IMR-90 (cell line): ENCODE results near the gene NSUN4. TPM values are rescaled to one million over a fixed set of nuclear protein-coding genes. Genes with fewer than 3 reads are reported as not detected.

Experiments
- ATAC-seq: fragments of 200-7000 bp; cut with Tn5 transposase; 2 replicates; pipeline ENCODE4 v1.9.1; 2020; ENCODE audit warnings: low read depth, mild to moderate bottlenecking, moderate library complexity
- BruUV-seq: library from RNA; stranded (reverse); fragments of 400-500 nt; replicated peaks from 2 replicates; lab custom pipeline; 2021; lab: Mats Ljungman, UMichigan
- CTCF ChIA-PET: fragments of 300-600 bp; formaldehyde crosslinking; extraction: SDS; loops from one replicate; lab custom pipeline; 2021; ENCODE audit warnings: antibody characterized with exemption; lab: Yijun Ruan, JAX
- POLR2A ChIA-PET: fragments of 300-600 bp; sonication (Branson Sonifier 250); formaldehyde crosslinking; loops from one replicate; lab custom pipeline; 2022; ENCODE audit warnings: antibody characterized with exemption; ENCODE audit not compliant: unreplicated experiment; lab: Charles Lee
- DNase-seq: peaks from one replicate; pipeline ENCODE4 v3.0.0; 2013
- H2AFZ ChIP-seq: replicated peaks from 2 replicates; pipeline ENCODE3; 2013; ENCODE audit warnings: low read length, mild to moderate bottlenecking; ENCODE audit not compliant: poor library complexity
- H2AK5ac ChIP-seq: 2 replicates; pipeline ENCODE4 v1.6.1; 2013; ENCODE audit warnings: low read depth, low read length, inconsistent platforms
- H2AK9ac ChIP-seq: replicated peaks from 2 replicates; pipeline ENCODE3; 2013; ENCODE audit warnings: mild to moderate bottlenecking, low read depth, low read length, moderate library complexity; ENCODE audit not compliant: poor library complexity
- H2BK120ac ChIP-seq: 2 replicates; pipeline ENCODE4 v1.6.1; 2013; ENCODE audit warnings: low read depth, low read length, inconsistent platforms
- H2BK15ac ChIP-seq: 3 replicates; pipeline ENCODE4 v1.6.1; 2013; ENCODE audit warnings: low read depth, low read length, inconsistent platforms
- H2BK20ac ChIP-seq: 2 replicates; pipeline ENCODE4 v1.6.1; 2013; ENCODE audit warnings: low read depth, mild to moderate bottlenecking, inconsistent platforms, low read length, moderate library complexity
- H2BK5ac ChIP-seq: 2 replicates; pipeline ENCODE4 v1.6.1; 2013; ENCODE audit warnings: mild to moderate bottlenecking, low read depth, low read length, inconsistent platforms; ENCODE audit not compliant: poor library complexity, severe bottlenecking
- H3K14ac ChIP-seq: replicated peaks from 2 replicates; pipeline ENCODE4 v1.6.1; 2013; ENCODE audit warnings: low read depth, low read length, inconsistent platforms
- H3K18ac ChIP-seq: 2 replicates; pipeline ENCODE4 v1.6.1; 2013; ENCODE audit warnings: low read depth, low read length, control low read depth
- H3K23ac ChIP-seq: 2 replicates; pipeline ENCODE4 v1.6.1; 2013; ENCODE audit warnings: low read depth, low read length, inconsistent platforms
- H3K27ac ChIP-seq: 2 replicates; pipeline ENCODE4 v1.5.1; 2013; ENCODE audit warnings: mild to moderate bottlenecking, control low read depth, low read length; ENCODE audit not compliant: insufficient read depth
- H3K27me3 ChIP-seq: 2 replicates; pipeline ENCODE4 v1.6.1; 2013; ENCODE audit warnings: low read length; ENCODE audit not compliant: control insufficient read depth, insufficient read depth
- H3K36me3 ChIP-seq: 2 replicates; pipeline ENCODE4 v1.6.1; 2013; ENCODE audit warnings: low read length, mixed read lengths; ENCODE audit not compliant: control insufficient read depth, insufficient read depth
- H3K4ac ChIP-seq: 2 replicates; pipeline ENCODE4 v1.6.1; 2013; ENCODE audit warnings: low read depth, low read length, inconsistent platforms
- H3K4me1 ChIP-seq: 2 replicates; pipeline ENCODE4 v1.6.1; 2013; ENCODE audit warnings: low read length, mixed read lengths; ENCODE audit not compliant: control insufficient read depth, insufficient read depth
- H3K4me2 ChIP-seq: 2 replicates; pipeline ENCODE4 v1.6.1; 2013; ENCODE audit warnings: low read depth, mild to moderate bottlenecking, control low read depth, low read length, moderate library complexity
- H3K4me3 ChIP-seq: 2 replicates; pipeline ENCODE4 v1.5.1; 2013; ENCODE audit warnings: low read depth, mild to moderate bottlenecking, control low read depth, low read length, moderate library complexity; ENCODE audit not compliant: insufficient read depth
- H3K56ac ChIP-seq: 2 replicates; pipeline ENCODE4 v1.6.1; 2013; ENCODE audit warnings: low read length, inconsistent platforms; ENCODE audit not compliant: insufficient read depth; ENCODE audit errors: extremely low read depth
- H3K79me1 ChIP-seq, 2 experiments: 2 replicates each; pipeline ENCODE4 v1.6.1; 2013; ENCODE audit warnings: low read length in 2 of 2, inconsistent platforms in 1 of 2, low read depth in 1 of 2
- H3K9ac ChIP-seq: 2 replicates; pipeline ENCODE4 v1.6.1; 2013; ENCODE audit warnings: low read depth, low read length, control low read depth
- H3K9me1 ChIP-seq: 2 replicates; pipeline ENCODE4 v1.6.1; 2013; ENCODE audit warnings: low read length, inconsistent platforms; ENCODE audit not compliant: insufficient read depth
- H3K9me3 ChIP-seq: 2 replicates; pipeline ENCODE4 v1.6.1; 2013; ENCODE audit warnings: low read length; ENCODE audit not compliant: control insufficient read depth, insufficient read depth
- H4K20me1 ChIP-seq: 2 replicates; pipeline ENCODE4 v1.6.1; 2013; ENCODE audit warnings: low read length, inconsistent platforms; ENCODE audit not compliant: insufficient read depth
- H4K5ac ChIP-seq: 2 replicates; pipeline ENCODE4 v1.6.1; 2013; ENCODE audit warnings: mild to moderate bottlenecking, low read depth, low read length, control low read depth
- H4K8ac ChIP-seq, 2 experiments: 2 replicates each; pipeline ENCODE4 v1.6.1; 2013; ENCODE audit warnings: low read depth in 2 of 2, low read length in 2 of 2, control low read depth in 1 of 2, inconsistent platforms in 1 of 2
- H4K91ac ChIP-seq: 2 replicates; pipeline ENCODE4 v1.6.1; 2013; ENCODE audit warnings: low read depth, low read length, inconsistent platforms; ENCODE audit not compliant: insufficient read depth
- BHLHE40 ChIP-seq: fragments of 150-350 bp; IDR thresholded peaks from 2 replicates; pipeline ENCODE4 v1.6.1; 2016; ENCODE audit warnings: mild to moderate bottlenecking, low read depth, low read length
- MAFK ChIP-seq: IDR thresholded peaks from 2 replicates; pipeline ENCODE4 v1.6.1; 2012; ENCODE audit warnings: low read depth, low read length, improper control_type of control experiment
- MAZ ChIP-seq: IDR thresholded peaks from 2 replicates; pipeline ENCODE4 v1.6.1; 2012; ENCODE audit warnings: low read depth, mild to moderate bottlenecking, low read length, improper control_type of control experiment, moderate library complexity, borderline replicate concordance
- RCOR1 ChIP-seq: IDR thresholded peaks from 2 replicates; pipeline ENCODE4 v1.6.1; 2012; ENCODE audit warnings: mild to moderate bottlenecking, low read length, improper control_type of control experiment; ENCODE audit not compliant: insufficient replicate concordance
- RFX5 ChIP-seq: IDR thresholded peaks from 2 replicates; pipeline ENCODE4 v1.8.0; 2012; ENCODE audit warnings: low read depth, mild to moderate bottlenecking, low read length, moderate library complexity
- WGBS, 2 experiments: methylation state at CpG; one replicate each; pipeline versions ENCODE4 v1.1.5 to v1.1.7; 2013; ENCODE audit warnings: missing lambda C conversion rate in 2 of 2; ENCODE audit not compliant: insufficient read length in 1 of 2; ENCODE audit errors: extremely low coverage in 2 of 2; 5-methylcytosine and 5-hydroxymethylcytosine counted together
- dilution Hi-C: fragments of 300-500 bp; cut with HindIII; formaldehyde crosslinking; loops from one replicate; pipeline ENCODE4 v1.14.3; 2018; ENCODE audit warnings: low sequenced_read_pairs; ENCODE audit not compliant: unreplicated experiment
- in situ Hi-C: fragments of 300-500 bp; cut with MboI; formaldehyde crosslinking; loops from 3 replicates; pipeline ENCODE4 v1.14.3; 2019; ENCODE audit warnings: low sequenced_read_pairs, inconsistent platforms, mixed read lengths
- intact Hi-C: fragments of 100-400 bp; cut with micrococcal nuclease; formaldehyde crosslinking; loops from 2 replicates; pipeline ENCODE4 v1.10.0; 2022
- polyA plus RNA-seq, 3 experiments: library from polyadenylated mRNA; depleted of rRNA; stranded (reverse); fragments of >200 nt; gene quantifications; 2 replicates each; pipeline ENCODE4 v1.2.3, GENCODE V29; 2012; ENCODE audit warnings: low replicate concordance in 1 of 3
- total RNA-seq: library from RNA; depleted of rRNA; stranded (reverse); fragments of >200 nt; gene quantifications from 2 replicates; pipeline ENCODE4 v1.2.3, GENCODE V29; 2012
- TF ChIP-seq, protein P1 (sequence below): fragments of 150-350 bp; IDR thresholded peaks from 2 replicates; pipeline ENCODE4 v1.6.1; 2017; ENCODE audit warnings: mild to moderate bottlenecking, antibody characterized with exemption, low read length, low read depth

The NSUN4 gene
- total and polyA plus RNA-seq, 2 of the 4 experiments (the other 2 are of a cell fraction), result 10.9 to 13.0 TPM

DNA sequence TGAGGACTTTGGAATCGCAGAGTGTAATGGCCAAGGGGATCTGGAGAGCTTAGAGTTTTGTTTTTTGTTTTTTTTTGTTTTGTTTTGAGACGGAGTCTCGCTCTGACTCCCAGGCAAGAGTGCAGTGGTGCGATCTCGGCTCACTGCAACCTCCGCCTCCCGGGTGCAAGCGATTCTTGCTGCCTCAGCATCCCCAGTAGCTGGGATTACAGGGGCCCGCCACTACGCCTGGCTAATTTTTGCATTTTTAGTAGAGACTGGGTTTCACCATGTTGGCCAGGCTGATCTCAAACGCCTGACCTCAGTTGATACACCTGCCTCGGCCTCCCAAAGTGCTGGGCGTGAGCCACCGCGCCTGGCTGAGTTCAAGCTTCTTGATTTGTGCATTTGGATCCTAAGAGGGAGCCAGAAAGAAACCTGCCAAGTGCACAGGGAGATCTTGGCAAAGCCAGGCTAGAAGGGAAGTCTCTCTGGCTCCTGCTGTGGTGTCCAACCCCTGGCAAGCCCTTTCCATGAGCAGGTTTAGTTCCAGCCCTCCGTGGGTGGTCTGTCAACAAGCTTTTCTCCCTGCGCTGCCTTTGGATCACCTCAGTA, 54.4 kb downstream of the NSUN4 start:
- Histone ChIP-seq H3K56ac (no peak overlapping the region), H2AK9ac (no peak overlapping the region), H2BK20ac (no peak overlapping the region), H4K5ac (no peak overlapping the region), H3K4ac (no peak overlapping the region), H2BK5ac (no peak overlapping the region), H3K36me3 (no peaks in the 10 kb centered on the region), H3K4me3 (no peak overlapping the region), H2BK15ac (no peak overlapping the region), H3K27me3 (peaks cover 47% of the 10 kb centered on the region), H3K18ac (no peak overlapping the region), H2AFZ (no peak overlapping the region), H3K9me3 (peaks cover 27% of the 10 kb centered on the region), H3K14ac (no peak overlapping the region), H4K8ac (no peak overlapping the region), H4K20me1 (no peaks in the 10 kb centered on the region), H3K23ac (no peak overlapping the region), H3K4me1 (no peaks in the 10 kb centered on the region; the same call in 1 of the 2 replicates), H3K27ac (no peak overlapping the region), H3K79me1 (no peaks in the 10 kb centered on the region), H3K9ac (no peak overlapping the region), H3K4me2 (no peak overlapping the region; the same call in 1 of the 2 replicates), H4K91ac (no peak overlapping the region), H2BK120ac (no peak overlapping the region), H3K9me1 (no peaks in the 10 kb centered on the region), H2AK5ac (no peak overlapping the region)
- intact Hi-C loops (no loop called here), in situ Hi-C loops (no loop called here), dilution Hi-C loops (no loop called here)
- TF ChIP-seq MAFK (no peak), BHLHE40 (no peak), RCOR1 (no peak), RFX5 (no peak), MAZ (no peak)
- TF ChIP-seq, protein P1, sequence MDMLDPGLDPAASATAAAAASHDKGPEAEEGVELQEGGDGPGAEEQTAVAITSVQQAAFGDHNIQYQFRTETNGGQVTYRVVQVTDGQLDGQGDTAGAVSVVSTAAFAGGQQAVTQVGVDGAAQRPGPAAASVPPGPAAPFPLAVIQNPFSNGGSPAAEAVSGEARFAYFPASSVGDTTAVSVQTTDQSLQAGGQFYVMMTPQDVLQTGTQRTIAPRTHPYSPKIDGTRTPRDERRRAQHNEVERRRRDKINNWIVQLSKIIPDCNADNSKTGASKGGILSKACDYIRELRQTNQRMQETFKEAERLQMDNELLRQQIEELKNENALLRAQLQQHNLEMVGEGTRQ, result no peak
- ATAC-seq (no peak), DNase-seq (no peak)
- ChIA-PET CTCF (no interaction called here), POLR2A (no interaction called here)
- 26% methylated on average over 11 of the region's 17 CpGs; no CpG with 5 or more reads in 1 of the 2 experiments for WGBS, 2 experiments
- BruUV-seq, result no TSS peak
